ENCODE results near the gene IFT172. TPM values are rescaled to one million over a fixed set of nuclear protein-coding genes. Genes with fewer than 3 reads are reported as not detected.

The IFT172 gene
- polyA plus RNA-seq, 3 donors from 2014 or later, result 0.76 to 8.4 (median 3.1) TPM

GRCh38 chr2:27400348-27401135, 89.0 kb downstream of the IFT172 start:
- no peaks in the 10 kb centered on the region for H3K36me3 Mint-ChIP-seq
- H3K27me3 Mint-ChIP-seq (ENCODE audit: low read depth in 3 of 3), result peaks cover 0 to under 1% (median 0%) of the 10 kb centered on the region in 3 donors
- H3K4me3 Mint-ChIP-seq, result no peak overlapping the region
- DNase-seq, result no peak
- peak overlapping the region in 5 of 6 donors; percentile 64 to 82 (median 71) for H3K27ac Mint-ChIP-seq
- H3K4me1 Mint-ChIP-seq, result peaks cover 23 to 45% of the 10 kb centered on the region in 2 donors
- H3K9me3 Mint-ChIP-seq, result no peaks in the 10 kb centered on the region

GRCh38 chr2:27398962-27399361, 90.6 kb downstream of the IFT172 start:
- no peak overlapping the region for H3K4me3 Mint-ChIP-seq

More at GRCh38 chr2:27398962-27399361, 90.6 kb downstream of the IFT172 start:
- no peaks in the 10 kb centered on the region for H3K9me3 Mint-ChIP-seq
- H3K27me3 Mint-ChIP-seq (ENCODE audit: low read depth in 3 of 3), result peaks cover 0 to 2% (median 0%) of the 10 kb centered on the region in 3 donors
- peaks cover 22 to 44% of the 10 kb centered on the region in 2 donors for H3K4me1 Mint-ChIP-seq
- no peaks in the 10 kb centered on the region for H3K36me3 Mint-ChIP-seq
- DNase-seq, result no peak
- H3K27ac Mint-ChIP-seq, result peak overlapping the region in 4 of 6 donors; percentile 3 to 53 (median 10)

Other genes with a start within 250 kb of the IFT172 start
- not detected for gene SLC30A3, start 226.7 kb downstream of the IFT172 start, polyA plus RNA-seq
- gene DNAJC5G, start 214.3 kb downstream of the IFT172 start, polyA plus RNA-seq, result not detected
- under 1 TPM; 0.12 to 0.49 (median 0.48) TPM for gene TRIM54, start 207.3 kb downstream of the IFT172 start, polyA plus RNA-seq
- under 1 TPM in 1 of 3 donors, not detected in 2; 0.66 TPM for gene UCN, start 181.3 kb downstream of the IFT172 start, polyA plus RNA-seq
- 100 to 1,000 TPM; 101 to 276 (median 130) TPM for gene MPV17, start 166.6 kb downstream of the IFT172 start, polyA plus RNA-seq
- 10 to 100 TPM; 22.1 to 43.7 (median 34.7) TPM for gene GTF3C2, start 133.0 kb downstream of the IFT172 start, polyA plus RNA-seq
- gene EIF2B4, start 119.4 kb downstream of the IFT172 start, polyA plus RNA-seq, result 10 to 100 TPM; 21.3 to 33.1 (median 24.7) TPM
- 100 to 1,000 TPM; 236 to 321 (median 261) TPM for gene SNX17, start 119.1 kb downstream of the IFT172 start, polyA plus RNA-seq
- 1 to 10 TPM; 2.2 to 6.3 (median 2.7) TPM for gene ZNF513, start 109.0 kb downstream of the IFT172 start, polyA plus RNA-seq
- gene PPM1G, start 80.2 kb downstream of the IFT172 start, polyA plus RNA-seq, result 100 to 1,000 TPM in 2 of 3 donors, 10 to 100 TPM in 1; 71.3 to 116 (median 104) TPM
- gene NRBP1, start 61.1 kb downstream of the IFT172 start, polyA plus RNA-seq, result 100 to 1,000 TPM in 2 of 3 donors, 10 to 100 TPM in 1; 85.7 to 154 (median 147) TPM
- under 1 TPM in 1 of 3 donors, not detected in 2; 0.63 TPM for gene KRTCAP3, start 47.4 kb downstream of the IFT172 start, polyA plus RNA-seq
- gene FNDC4, start 5.5 kb upstream of the IFT172 start, polyA plus RNA-seq, result not detected
- gene GCKR, start 7.1 kb upstream of the IFT172 start, polyA plus RNA-seq, result not detected
- gene ZNF512, start 93.3 kb upstream of the IFT172 start, polyA plus RNA-seq, result 10 to 100 TPM; 17.4 to 23.4 (median 23.3) TPM
- 1 to 10 TPM in 2 of 3 donors, not detected in 1; 1.1 to 2.9 TPM for gene CCDC121, start 139.3 kb upstream of the IFT172 start, polyA plus RNA-seq
- 100 to 1,000 TPM in 1 of 3 donors, 10 to 100 TPM in 2; 89.9 to 125 (median 92.1) TPM for gene GPN1, start 139.3 kb upstream of the IFT172 start, polyA plus RNA-seq
- gene SUPT7L, start 173.9 kb upstream of the IFT172 start, polyA plus RNA-seq, result 10 to 100 TPM; 16.1 to 26.5 (median 17.6) TPM
- gene SLC4A1AP, start 174.1 kb upstream of the IFT172 start, polyA plus RNA-seq, result 10 to 100 TPM; 23.9 to 29.6 (median 27.6) TPM

All from immature natural killer cell (primary cell).